ENCODE measurements around the gene ERICH4.

DNA sequence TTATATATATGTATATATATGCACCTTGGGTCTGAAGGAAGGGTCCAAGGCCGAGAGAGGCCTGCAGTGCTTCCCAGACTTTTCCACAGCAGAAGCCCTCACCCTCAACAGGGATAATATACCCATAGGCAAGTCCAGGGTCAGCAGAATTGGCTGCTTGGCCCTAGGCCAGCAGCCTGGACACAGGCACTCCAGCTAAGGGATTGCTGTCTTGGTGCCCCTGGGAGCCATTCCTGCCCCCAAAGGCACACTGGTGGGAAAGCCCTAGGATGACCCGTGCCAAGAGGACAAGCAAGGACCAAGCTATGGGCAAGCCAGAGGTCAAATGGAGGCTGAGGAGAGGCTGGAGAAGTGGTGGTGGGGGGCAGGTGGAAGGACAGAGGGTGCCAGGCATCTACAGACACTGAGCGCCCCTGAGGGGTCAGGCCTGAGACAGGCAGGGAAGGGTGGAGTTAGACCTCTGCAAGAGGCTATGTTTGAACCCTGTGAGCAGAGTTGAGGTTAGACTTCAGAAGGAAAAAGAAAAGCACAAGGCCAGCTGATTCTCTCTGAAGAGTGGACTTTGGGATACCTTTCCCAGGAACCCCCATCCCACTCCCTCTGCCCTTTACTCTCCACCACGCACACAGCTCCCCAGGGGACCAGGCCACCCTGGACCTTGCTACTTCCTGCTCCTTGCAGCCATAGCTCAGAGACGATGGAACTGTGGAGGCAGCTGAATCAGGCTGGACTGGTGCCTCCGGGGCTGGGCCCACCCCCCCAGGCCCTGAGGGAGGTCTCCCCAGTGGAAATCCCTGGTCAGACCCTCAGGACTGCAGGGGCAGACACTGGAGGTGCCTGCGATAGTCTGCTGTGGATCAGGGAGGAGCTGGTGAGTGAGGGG lies at the start of gene ERICH4:
- TF ChIP-seq, protein P1, sequence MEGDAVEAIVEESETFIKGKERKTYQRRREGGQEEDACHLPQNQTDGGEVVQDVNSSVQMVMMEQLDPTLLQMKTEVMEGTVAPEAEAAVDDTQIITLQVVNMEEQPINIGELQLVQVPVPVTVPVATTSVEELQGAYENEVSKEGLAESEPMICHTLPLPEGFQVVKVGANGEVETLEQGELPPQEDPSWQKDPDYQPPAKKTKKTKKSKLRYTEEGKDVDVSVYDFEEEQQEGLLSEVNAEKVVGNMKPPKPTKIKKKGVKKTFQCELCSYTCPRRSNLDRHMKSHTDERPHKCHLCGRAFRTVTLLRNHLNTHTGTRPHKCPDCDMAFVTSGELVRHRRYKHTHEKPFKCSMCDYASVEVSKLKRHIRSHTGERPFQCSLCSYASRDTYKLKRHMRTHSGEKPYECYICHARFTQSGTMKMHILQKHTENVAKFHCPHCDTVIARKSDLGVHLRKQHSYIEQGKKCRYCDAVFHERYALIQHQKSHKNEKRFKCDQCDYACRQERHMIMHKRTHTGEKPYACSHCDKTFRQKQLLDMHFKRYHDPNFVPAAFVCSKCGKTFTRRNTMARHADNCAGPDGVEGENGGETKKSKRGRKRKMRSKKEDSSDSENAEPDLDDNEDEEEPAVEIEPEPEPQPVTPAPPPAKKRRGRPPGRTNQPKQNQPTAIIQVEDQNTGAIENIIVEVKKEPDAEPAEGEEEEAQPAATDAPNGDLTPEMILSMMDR (IDR thresholded peaks at IDR 0.05), result no peak
- TF ChIP-seq ZFX (IDR thresholded peaks at IDR 0.05; ENCODE audit: borderline replicate concordance), result no peak

Data from 22Rv1 (cell line).